Kidney capillary endothelial cell (primary cell): Measurements from ENCODE around the gene ARIH1.
A peak's percentile ranks its signal among the peaks of the same experiment; 100 is the strongest.

ENCODE experiments used
- DNase-seq: peaks from one replicate; pipeline ENCODE4 v3.0.0-alpha.2; 2018; ENCODE audit warnings: low spot score

Gene ARIH1

GRCh38 chr15:72540606-72541237 is 66.6 kb downstream of the ARIH1 start:
- no peak for DNase-seq

- no peak for DNase-seq
These were observed 67.5 kb downstream of the ARIH1 start for GRCh38 chr15:72541674-72542073.

GRCh38 chr15:72545156-72545555 is 71.0 kb downstream of the ARIH1 start:
- no peak for DNase-seq

- no peak for DNase-seq
These were observed 80.6 kb downstream of the ARIH1 start for GRCh38 chr15:72554471-72555425.

- no peak for DNase-seq
These were observed 85.7 kb downstream of the ARIH1 start for GRCh38 chr15:72559781-72560180.

GRCh38 chr15:72560458-72560857 is 86.3 kb downstream of the ARIH1 start:
- DNase-seq: no peak

GRCh38 chr15:72562386-72562785 is 88.3 kb downstream of the ARIH1 start:
- DNase-seq: no peak

- no peak for DNase-seq
These were observed 88.7 kb downstream of the ARIH1 start for GRCh38 chr15:72562878-72563277.

GRCh38 chr15:72564091-72564490 is 90.0 kb downstream of the ARIH1 start:
- DNase-seq: no peak

GRCh38 chr15:72566973-72567372 is 92.8 kb downstream of the ARIH1 start:
- no peak for DNase-seq

GRCh38 chr15:72570059-72570458 is 95.9 kb downstream of the ARIH1 start:
- no peak for DNase-seq

GRCh38 chr15:72579814-72580213 is 105.7 kb downstream of the ARIH1 start:
- no peak for DNase-seq

GRCh38 chr15:72584006-72584405 is 109.9 kb downstream of the ARIH1 start:
- no peak for DNase-seq

GRCh38 chr15:72585025-72585424 is 110.9 kb downstream of the ARIH1 start:
- no peak for DNase-seq

- DNase-seq: no peak
These were observed 111.4 kb downstream of the ARIH1 start for GRCh38 chr15:72585476-72586058.

GRCh38 chr15:72588096-72588495 is 114.0 kb downstream of the ARIH1 start:
- no peak for DNase-seq

- no peak for DNase-seq
These were observed 116.3 kb downstream of the ARIH1 start for GRCh38 chr15:72590427-72590826.

- no peak for DNase-seq
These were observed 117.2 kb downstream of the ARIH1 start for GRCh38 chr15:72591361-72591760.

GRCh38 chr15:72592097-72592496 is 118.0 kb downstream of the ARIH1 start:
- no peak for DNase-seq

- DNase-seq: no peak
These were observed 118.5 kb downstream of the ARIH1 start for GRCh38 chr15:72592676-72593075.

- no peak for DNase-seq
These were observed 119.7 kb downstream of the ARIH1 start for GRCh38 chr15:72593838-72594237.

- DNase-seq: peak; percentile 52
These were observed 125.8 kb downstream of the ARIH1 start for GRCh38 chr15:72599855-72600464.

- no peak for DNase-seq
These were observed 130.7 kb downstream of the ARIH1 start for GRCh38 chr15:72604794-72605193.
